HG03039 (cell line): ENCODE measurements around the gene SORCS2.

ENCODE experiments used
- ATAC-seq: cut with Tn5 transposase; IDR thresholded peaks from one replicate; pipeline ENCODE4 v1.9.1; 2021; ENCODE audit warnings: mild to moderate bottlenecking, moderate library complexity; ENCODE audit not compliant: unreplicated experiment

SORCS2 gene

DNA sequence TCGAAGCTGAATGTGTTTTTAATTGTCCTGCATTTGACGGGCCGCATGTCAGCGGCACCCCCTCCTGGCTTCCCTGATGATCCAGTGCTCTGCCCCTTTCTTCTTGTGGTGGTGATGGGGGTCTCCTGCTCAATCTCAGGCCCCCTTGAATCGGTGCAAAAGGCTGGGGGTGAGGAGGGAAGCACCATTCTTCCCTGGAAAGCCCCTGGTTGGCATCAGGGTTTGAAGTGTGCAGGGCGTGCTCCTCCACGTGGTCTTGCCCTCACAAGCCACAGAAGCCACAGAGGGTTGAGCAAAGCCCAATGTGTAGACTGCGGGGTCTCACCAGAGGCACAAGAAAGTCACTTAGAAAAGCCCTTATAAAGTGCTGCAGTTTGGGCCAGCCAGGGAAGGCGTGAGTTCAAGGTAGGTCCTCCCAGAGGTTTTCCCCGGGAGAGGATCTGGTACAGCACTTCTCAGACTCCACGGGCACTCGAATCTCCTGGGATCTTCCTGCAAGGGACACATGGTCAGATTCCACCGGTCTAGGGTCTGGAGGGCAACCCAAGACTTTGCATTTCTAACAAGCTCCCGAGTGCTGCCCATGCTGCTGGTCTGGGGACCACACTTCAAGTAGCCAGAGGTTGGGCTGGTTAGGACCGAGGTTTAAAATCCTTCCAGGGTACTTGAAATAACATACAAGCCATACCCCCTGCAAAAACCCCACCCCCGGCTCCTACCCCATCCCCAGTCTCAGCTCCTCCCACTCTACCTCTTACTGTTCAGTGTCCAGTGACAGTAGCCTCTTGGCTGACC is 207.3 kb downstream of the SORCS2 start:
- no peak for ATAC-seq

DNA sequence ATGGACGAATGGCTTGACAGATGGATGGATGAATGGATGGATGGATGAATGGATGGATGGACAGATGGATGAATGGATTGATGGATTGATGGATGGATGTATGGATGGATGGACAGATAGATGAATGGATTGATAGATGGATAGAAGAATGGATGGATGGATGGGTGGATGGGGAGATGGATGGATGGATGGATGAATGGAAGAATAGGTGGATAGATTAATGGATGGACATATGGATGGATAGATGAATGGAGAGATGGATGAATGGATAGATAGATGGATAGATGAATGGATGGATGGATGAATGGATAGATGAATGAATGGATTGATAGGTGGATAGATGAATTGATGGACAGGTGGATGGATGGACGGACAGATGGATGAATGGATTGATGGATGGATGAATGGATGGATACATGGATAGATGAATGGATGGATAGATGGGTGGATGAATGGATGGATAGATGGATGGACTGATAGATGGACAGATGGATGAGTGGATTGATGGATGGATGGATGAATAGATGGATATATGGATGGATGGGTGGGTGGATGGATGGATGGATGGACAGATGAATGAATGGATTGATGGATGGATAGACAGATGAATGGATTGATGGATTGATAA is 208.4 kb downstream of the SORCS2 start:
- no peak for ATAC-seq

GRCh38 chr4:7402526-7402925 is 210.2 kb downstream of the SORCS2 start:
- ATAC-seq = no peak

DNA sequence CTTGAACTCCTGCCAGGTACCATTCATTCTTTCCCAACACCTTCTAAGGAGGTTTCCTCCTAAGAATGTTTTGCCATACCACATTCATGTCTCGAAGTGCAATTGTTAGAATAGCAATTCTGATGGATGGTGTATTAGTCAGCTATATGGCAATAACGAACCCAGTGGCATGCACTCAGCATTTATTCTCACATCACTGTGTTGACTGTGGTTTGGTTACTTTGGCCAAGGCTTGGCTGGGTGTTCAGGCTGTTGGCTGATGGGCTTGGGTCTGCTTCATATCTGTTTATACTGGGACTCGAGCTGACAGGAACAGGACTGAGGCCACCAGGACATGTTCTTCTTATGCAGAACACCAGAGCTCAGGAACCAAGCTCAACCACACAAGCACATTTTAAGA is 210.7 kb downstream of the SORCS2 start:
- no peak for ATAC-seq

- no peak for ATAC-seq
These were observed 215.8 kb downstream of the SORCS2 start for GRCh38 chr4:7408166-7408565.

DNA sequence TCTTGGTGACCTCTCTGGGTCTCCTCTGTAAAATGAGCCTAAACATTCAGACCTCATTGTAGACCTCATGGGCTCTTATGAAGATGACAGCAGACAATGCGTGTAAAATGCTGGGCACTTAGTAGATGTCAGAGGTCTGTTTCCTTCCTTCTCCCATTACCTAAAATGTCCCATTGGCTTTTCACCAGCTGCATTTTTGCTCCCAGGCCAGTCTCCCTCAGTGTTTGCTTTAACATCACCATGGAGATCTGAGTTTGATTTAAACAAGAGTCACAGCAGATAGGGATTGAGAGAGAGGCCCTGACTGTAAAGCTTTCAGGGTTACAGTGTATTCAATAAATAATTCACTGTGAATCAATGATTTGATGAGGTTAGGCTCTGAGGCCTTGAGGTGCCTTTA is 218.1 kb downstream of the SORCS2 start:
- ATAC-seq = no peak

- ATAC-seq = no peak
These were observed 219.2 kb downstream of the SORCS2 start for GRCh38 chr4:7411491-7411890.

DNA sequence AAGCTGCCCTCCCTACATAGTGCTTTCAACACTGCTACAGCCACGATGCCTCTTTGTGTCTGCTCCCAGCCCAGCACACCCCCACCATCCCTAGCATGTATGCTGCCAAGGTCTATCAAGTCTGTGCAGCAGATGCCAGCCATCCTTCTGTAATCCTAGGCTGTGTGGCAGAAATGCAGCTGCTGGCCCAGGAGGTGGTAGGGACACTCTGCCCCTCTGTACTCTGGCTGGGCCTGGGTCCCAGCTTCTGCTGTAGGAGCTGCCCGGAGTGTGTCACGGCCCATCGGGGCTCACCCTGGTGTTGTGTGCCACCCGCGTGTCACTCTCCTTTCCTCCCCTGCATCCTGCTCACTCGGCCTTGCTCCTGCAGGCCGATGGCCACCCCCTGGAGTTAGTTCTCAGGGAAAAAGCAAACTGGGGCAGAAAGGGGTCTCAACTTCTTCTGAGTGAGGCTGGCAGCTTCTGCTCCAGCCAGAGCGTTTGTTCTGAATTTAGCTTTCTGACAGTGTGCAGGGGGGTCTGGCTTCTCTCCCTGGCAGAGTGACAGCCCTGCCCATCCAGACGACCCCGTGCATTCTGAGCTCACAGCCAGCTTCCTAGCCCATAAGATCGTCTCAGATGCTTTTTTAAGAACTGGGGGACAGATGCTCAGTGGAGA is 219.7 kb downstream of the SORCS2 start:
- no peak for ATAC-seq

GRCh38 chr4:7412554-7412912 is 220.2 kb downstream of the SORCS2 start:
- ATAC-seq = no peak

GRCh38 chr4:7414046-7414445 is 221.7 kb downstream of the SORCS2 start:
- ATAC-seq = no peak

DNA sequence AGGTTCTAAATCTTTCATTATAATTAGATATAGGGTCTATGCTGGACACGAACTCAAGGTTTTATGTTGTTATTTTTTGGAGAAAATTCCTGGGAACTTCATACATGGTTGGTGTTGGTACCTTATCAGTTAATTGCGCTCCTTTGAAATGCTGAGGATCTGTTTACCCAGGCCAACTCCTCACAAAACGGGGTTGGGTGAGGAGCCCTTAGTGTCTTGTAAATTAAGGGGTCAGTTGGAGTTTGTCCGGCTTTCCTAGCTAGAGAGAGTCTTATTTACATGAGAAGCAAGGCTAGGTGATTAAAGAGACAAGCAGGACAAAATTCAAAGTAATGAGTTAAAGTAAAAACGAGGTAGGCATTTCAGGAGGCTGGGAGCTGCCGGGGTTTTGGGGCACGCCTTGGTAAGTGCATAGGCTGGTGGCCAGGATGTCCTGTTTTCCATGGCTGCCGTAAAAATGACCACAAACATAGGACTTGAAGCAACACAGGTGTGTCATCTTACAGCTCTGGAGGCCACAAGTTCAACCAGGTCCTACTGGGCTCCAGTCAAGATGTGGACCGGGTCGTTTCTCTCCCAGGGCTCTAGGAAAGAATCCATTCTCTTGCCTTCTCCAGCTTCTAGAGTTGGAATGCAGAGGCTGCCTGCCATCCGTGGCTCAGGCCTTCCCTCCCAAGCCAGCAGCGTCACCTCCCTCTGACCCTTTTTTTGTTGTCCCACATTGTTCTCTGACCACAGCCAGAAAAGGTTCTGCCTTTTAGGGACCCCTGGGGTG is 222.6 kb downstream of the SORCS2 start:
- ATAC-seq = no peak

DNA sequence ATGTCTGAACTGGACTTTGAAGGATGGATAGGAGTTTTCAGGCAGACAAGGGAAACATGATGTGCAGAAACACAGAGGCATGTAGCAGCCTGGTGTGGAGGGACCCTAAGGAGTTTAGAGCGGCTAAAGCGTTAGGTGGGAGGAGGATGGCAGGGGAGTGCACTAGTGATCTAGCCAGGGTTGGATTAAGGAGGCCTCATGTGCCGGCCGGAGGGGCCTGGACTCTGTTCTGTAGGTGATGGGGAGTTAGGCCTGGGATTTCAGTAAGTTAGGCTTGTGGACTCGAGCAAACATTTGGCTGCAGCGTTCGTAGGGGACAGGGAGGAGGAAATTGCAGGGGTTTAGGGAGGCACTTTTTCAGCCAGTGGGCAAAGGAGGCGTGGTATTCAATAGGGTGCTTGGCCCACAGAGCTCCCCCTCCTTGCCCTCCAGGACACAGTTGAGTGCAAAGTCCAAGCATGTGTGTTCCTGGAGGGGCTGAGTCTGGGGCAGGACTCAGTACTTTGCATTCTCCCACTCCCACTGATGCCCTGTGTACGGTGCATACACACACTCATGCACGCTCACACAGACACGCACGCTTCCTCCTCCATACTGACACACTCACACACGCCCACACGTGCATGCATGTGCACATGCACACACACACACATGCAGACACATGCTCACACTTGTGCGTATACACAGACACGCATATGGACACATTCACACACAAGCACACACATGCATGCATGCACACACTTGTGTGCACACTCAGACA is 223.8 kb downstream of the SORCS2 start:
- no peak for ATAC-seq

- ATAC-seq = no peak
These were observed 224.6 kb downstream of the SORCS2 start for GRCh38 chr4:7416745-7417432.

DNA sequence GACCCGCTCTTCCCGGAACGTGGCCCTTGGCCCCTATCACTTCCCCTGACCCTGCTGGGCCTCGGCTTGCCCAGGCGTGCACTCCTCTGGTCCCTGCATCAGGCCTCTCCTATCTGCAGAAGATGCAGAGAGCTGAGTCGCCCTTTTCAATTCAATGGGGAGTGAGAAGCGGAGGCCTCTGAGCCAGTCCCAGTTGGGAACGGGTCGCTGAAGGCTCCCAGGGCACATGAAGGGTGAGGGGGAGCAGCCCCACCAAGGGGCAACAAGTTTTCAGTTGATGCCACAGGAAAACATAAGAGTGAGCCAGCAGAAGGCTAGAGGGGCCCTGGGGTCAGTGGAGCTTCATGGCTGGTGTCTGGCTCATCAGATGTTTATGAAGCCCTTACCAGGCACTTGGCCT is 225.3 kb downstream of the SORCS2 start:
- ATAC-seq = no peak

DNA sequence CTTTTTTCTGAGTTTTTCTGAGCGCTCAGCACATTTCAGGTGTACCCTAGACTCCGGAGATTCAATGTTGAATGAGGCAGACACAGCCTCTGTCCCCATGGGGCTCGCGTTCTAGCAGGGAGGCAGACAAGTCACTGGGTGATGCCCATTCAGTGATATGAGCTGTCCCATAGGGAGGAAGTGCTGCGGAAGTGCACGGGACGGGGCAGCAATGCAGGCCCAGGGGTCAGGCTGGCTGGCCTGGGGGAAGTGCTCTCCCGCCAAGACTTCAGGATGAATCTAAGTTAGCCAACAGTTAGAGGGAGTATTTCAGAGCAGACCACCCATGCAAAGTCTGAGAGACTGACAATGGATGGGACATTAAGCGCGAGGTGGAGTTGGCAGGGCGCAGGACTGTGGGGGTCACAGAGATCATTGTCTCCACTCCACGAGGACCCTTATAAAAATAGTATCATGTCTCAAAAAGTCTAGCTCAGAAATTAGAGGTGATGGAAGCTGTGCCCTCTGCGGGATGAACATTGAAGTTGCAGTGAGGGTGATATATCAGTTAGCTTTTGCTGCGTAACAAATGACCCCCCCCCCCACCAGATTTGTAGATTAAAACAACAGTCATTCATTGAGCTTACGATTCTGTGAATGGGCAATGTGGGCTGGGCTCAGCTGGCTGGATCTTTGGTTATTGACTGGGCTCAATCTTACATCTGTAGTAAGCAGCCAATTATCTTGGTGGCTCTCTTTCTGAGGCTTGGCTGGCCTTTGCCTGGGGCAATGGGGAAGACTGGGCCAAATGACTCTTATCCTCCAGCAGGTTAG is 226.0 kb downstream of the SORCS2 start:
- ATAC-seq = no peak

- ATAC-seq = no peak
These were observed 227.8 kb downstream of the SORCS2 start for GRCh38 chr4:7419961-7420660.

GRCh38 chr4:7420661-7421040 is 228.3 kb downstream of the SORCS2 start:
- ATAC-seq = no peak

DNA sequence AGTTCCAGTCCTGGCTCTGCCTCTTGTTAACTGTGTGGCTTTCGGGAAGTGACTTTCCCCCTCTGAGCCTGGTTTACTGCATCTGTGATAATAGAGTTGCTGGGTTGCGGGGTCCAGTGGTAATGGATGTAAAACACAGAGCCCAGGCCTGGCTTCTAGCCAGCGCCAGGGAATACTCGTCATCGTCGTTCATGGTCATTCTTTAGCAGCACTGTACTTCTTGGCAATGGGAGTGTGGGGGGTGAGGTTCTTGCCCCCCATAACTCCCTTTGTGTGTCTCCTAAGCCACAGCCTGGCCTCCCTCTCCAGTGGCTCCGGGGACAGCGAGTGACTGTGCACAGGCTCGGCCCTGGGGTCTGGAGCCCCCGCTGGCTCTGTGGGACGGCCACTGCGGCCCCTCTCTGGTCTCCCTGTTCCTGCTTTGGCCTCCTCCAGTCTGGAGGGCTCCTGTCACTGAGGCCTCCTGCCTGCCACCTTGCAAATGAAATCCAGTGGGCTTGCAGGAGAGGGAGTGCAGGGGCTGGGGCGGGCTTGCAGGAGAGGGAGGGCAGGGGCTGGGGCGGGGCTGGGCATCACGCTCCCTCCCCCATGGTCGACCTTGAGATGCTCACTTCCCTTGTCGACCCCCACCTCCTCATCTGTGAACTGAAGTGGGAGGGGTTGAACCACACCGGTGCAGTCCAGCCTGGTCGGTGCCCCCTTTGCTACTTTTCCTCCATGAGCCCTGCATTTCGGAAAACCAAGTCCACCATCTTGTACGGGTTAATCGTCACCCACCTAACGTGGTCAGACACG is 229.2 kb downstream of the SORCS2 start:
- no peak for ATAC-seq
